Stimulated activated CD4-positive, alpha-beta T cell treated with anti-CD3 and anti-CD28 coated beads, Interleukin-12 subunit alpha, Interleukin-12 subunit beta, amount 100 ng/mL, for 48 hours (primary cell): Measurements from ENCODE around the gene SPAG9.

Experiments used
- DNase-seq, 3 donors: peaks; one replicate each; pipeline ENCODE4 v3.0.0-alpha.2; 2020; ENCODE audit warnings: low read depth in 2 of 3, low spot score in 1 of 3

Gene SPAG9

DNA sequence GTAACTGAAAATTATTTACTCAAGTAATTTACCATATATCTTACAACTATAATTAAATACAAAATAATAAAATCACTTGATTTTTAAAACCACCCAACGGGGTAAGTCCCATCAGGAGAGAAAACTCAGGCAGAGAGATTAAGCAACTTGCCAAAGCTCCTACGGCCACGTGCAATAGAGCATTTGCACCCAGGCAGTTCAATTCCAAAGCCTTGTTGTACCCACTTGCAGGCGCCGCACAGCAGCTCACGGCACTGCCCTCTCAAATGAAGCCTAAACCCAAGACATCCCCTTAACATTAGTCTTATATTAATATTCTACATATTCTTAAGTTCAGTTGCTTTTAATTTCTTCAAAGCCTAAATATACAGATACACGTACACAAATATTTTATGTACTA, 75.7 kb downstream of the SPAG9 start:
- DNase-seq = no peak

DNA sequence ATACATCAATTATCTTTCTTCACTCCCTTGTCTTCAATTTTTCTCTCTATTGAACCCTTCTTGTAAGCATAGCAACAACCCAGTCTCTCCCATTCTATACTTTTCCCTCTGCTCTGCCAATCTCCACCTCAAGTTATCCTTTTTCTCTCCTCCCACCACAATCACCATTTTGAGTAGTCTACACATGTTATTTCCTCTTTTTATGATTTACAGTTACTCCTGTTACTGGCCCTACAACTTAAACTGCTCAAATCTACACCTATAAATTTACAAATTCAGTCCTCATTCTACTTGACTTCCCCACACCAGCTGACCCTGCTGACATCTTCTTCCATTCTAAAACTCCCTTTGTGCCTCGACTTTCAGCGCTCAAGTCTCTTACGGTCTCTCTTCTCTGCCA, 84.6 kb downstream of the SPAG9 start:
- DNase-seq = no peak

DNA sequence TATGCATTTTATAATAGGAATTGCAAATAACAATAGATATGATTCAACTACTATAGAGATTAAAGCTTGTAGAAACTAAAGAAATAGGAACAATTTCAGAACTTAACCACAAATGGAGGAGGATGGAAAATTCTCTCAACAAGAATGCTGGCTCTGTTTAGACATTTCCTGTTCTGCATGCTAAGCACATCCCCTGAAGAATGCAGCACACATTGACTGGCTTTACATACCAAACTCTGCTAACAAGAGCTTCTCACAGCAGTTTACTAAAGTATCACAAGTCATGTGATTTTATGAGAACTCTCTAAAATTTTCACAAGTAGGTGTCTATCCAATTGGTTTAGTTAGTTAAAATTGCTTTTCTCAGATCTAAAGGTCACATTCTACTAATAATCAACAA, 85.2 kb downstream of the SPAG9 start:
- DNase-seq = no peak

DNA sequence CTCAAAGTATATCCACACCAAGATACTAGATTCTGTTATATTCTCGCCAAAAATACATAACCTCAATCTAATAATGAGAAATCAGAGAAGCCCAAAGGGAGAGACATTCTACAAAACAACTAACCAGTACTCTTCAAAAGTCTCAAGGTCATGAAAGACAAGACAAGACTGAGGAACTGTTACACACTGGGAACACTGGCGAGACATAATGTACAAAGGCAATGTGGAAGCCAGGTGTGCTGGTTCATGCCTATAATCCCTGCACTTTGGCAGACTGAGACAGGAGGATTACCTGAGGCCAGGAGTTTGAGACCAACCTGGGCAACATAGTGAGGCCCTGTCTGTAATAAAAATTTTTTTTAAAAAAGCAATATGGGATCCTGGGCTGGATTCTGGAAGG, 85.9 kb downstream of the SPAG9 start:
- DNase-seq = no peak

DNA sequence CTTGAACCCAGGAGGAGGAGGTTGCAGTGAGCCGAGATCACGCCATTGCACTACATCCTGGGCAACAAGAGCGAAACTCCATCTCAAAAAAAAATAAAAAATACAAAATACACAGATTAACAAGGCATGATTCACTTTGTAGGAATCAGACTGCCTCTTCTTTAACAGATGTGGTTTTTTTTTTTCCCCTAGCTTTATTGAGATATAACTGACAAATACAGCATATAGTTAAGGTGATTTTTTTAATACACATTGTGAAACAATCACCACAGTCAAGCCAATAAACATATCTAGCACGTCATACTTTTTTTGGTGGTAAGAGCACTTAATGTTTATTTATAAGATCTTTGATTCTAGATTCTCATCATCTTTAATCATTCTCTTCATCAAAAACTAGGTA, 87.8 kb downstream of the SPAG9 start:
- DNase-seq = no peak

DNA sequence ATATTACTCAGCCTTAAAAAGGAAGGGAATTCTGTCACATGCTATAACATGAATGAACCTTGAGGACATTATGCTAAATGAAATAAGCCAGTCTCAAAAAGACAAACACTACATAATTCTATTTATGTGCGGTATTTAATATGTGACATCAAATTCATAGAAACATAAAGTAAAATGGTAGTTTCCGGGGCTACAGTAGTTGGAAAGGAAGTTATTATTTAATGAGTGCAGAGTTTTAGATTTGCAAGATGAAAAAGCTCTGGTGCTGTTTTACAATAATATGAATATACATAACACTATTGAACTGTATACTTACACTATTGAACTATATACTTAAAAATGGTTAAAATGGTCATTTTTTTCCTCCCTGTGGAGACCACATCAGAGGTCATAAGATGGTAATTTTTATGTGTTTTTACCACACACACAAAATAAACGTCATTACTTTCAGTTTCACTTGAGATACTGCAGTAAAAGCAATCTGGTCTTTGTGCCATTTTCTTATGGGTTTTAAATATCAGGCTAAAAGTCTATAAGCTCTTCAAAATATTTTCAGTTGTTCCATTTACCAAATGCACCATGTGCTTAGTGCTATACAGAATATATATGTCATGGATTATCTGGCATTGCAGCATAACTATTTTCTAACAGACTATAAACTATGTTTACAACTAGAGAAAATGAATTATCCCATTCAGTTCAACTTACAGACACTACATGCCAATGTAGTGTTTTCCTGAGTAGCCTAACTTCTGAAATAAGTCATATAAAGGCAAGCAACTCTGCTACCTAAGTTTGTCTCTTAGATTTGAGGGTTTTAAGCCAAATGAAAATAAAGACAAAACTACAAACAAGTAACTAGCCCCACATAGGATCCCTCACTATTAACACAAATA, 90.9 kb downstream of the SPAG9 start:
- no peak for DNase-seq

DNA sequence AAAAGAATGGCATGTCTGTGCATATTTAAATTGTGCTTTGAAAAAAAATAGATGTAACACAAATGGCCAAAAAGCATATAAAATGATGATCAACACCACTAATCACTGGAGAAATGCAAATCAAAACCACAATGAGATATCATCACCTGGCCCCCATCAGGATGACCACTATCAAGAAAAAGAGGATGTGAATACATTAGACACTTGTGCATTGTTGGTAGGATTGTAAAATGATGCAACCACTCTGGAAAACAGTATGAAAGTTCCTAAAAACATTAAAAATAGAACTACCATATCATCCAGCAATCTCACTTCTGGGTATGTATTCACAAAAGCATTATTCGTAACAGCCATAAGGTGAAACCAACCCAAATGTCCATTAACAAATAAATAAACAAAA, 91.5 kb downstream of the SPAG9 start:
- no peak for DNase-seq

DNA sequence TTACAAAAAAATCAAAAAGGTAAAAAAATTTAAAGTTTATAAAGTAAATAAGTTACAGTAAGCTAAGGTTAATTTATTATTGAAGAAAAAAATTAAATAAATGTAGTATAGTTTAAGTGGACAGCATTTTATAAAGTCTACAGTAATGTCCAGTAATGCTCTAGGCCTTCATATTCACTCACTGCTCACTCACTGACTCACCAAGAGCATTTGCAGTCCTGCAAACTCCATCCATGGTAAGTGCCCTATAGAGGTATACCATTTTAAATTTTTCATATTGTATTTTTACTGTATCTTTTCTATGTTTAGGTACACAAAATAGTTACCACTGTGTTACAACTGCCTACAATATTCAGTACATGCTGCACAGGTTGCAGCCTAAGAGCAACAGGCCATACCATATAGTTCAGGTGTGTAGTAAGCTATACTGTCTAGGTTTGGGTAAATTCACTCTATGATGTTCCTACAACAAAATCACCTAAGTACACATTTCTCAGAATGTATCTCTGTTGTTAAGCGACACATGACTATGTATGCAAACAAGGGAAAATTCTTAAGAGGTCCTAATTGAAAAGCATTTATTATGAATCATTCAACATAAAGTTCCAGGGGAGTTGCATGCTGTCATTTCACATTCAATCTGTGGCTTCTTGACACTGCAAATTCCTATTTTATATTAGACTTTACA, 92.3 kb downstream of the SPAG9 start:
- no peak for DNase-seq

DNA sequence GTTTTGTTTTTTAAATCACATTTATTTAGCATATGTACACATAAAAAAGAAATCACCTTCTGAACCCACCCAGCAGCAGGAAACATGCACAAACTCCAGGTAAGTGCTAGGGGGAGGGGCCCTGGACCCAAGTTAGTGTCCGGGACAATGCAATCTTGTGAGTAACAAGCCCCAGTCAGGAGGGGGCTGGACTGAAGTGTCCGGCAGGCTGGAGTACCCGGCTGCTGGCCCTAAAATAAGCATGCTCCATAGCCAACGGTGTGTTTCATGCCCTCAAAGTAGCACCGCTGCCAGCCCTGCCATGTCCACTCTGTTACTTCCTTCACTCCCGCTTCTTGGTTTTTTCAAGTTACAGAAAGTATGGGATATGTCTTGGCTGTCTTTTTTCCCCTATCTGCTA, 102.1 kb downstream of the SPAG9 start:
- no peak for DNase-seq

DNA sequence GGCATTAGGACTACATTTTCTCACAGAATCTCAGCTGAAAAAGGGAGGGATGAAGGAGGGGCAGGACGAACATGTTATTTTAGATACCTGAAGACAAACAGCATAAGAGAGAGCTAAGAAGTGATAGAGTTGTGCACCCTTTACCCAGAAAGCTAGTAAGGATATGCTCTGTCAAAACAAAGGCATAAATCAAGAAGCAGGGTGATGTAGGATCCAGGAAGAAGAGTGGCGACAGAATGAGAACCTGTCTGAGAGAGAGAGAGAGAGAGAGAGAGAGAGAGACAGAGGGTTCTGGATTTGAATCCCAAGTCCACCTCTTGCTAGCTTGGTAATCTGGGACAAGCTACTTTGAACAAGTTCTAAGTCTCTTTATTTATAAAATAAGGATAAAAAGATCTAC, 103.4 kb downstream of the SPAG9 start:
- no peak for DNase-seq

DNA sequence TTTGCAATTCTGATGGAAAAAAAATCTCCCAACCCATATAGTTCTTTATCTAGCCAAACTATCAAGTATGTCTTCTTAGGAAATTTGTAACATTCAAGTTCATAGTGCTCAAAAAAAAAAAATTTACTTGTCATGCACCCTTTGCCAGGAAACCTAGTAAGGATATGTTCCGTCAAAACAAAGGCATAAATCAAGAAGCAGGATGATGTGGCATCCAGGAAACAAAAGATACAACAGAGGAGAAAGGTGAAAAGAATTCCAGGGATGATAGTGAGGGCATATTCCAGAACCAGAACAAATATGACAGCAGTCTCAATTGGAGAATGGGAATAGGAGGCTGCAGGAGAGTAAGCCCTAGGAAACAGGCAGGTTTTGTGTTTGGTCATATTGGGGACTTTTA, 104.6 kb downstream of the SPAG9 start:
- no peak for DNase-seq

DNA sequence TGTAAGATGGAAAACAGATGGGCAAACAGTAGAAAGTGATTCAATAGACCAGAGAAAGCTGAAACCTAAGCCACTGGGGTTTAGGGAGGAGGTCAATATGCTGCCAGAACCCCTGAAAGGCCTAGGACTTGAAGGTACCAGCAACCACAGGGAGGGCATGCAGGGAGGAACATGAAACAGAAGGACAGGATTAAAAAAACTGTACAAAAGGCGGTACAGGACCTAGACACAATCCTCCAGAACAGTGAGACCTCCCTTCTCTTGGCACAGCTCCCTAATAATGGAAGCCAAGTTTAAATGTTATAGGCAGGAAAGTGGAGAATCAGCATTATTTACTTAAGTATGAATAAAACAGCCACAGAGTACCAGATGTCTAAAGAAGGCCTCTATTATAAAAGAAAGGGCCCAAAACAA, 105.5 kb downstream of the SPAG9 start:
- DNase-seq = no peak

DNA sequence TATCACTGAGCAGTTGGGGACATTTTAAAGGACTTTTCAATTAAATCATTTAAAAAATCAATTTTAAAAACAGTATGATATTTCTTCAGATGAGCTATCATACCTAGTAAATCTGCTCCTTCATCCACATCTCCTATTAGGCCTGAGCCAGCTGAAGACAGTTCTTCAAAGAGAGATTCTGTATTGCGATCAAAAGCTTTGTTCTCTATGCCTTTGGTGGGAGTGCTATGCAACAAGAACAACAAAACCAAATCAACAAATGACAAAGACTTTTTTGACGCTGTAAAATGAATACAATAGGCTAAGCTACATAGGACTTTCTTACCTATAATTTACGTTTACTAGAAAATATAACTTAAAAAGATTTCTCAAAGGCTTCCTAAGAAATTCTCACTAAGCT, 106.5 kb downstream of the SPAG9 start:
- no peak for DNase-seq

DNA sequence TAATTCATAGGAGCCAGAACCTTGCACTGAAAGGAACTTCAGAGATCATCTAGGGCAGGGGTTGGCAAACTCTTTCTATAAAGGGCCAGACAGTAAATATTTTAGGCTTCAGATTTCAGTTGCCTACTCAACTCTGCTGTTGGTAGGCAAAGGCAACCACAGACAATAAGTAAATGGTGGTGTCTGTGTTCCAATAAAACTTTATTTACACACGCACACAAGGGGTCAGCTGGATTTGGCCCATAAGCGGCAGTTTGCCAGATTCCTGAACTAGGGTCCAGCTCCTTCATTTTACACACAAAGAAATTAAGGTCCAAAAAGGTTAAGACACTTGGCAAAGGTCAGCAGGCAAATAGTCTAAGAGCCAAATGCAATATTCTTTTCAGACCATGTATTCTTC, 107.3 kb downstream of the SPAG9 start:
- no peak for DNase-seq

DNA sequence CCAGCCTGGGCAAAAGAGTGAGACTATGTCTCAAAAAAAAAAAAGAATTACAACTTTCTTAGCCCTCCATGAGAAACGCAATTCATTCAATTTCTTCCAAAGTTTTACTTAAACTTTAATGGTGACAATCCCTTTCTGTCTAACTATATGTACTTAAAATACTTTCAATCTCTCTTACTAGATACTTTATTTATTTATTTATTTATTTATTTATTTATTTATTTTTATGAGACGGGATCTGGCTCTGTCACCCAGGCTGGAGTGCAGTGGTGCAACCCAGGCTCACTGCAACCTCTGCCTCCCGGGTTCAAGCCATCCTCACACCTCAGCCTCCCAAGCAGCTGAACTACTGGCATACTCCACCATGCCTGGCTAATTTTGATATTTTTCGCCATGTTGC, 108.1 kb downstream of the SPAG9 start:
- DNase-seq = no peak

DNA sequence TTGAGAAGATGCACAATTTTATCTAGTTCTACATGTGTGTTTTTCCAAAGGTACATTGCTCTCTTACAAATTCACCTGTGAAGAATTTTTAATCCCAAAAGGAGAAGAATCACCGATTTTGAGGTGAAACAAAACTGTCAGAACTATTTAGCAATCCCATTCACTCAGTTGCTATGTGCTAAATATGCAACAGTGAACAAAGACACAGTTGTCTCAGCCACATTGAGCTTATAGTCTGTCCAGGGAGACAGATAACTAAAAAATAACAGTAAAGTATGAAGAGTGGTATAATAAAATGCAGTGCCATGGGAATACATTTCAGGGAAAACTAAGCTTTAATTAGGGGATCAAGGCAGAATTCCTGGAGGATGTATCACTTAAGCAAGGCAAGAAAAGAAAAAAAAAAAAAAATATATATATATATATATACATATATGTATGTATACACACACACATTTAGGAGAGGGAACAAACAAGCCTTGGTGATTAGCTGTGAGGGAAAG, 110.4 kb downstream of the SPAG9 start:
- DNase-seq = no peak

DNA sequence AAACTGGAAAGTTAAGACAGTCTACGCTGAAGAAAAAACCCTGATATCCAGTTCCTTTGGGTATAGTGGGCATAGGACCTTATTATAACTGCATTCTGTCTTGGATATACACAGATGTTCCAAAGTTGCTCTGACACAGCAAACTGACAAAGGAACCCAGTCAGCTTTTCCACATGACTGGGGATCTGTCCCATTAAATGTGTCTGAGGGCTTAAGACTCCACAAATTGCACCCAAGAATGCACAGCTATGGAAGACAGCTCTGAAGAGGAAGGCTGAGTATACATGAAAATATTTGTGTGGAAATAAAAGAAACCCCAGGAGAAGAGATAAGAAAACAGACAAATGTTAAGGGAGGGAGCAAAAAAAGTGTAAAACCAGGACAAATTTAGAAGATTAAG, 114.1 kb downstream of the SPAG9 start:
- no peak for DNase-seq

DNA sequence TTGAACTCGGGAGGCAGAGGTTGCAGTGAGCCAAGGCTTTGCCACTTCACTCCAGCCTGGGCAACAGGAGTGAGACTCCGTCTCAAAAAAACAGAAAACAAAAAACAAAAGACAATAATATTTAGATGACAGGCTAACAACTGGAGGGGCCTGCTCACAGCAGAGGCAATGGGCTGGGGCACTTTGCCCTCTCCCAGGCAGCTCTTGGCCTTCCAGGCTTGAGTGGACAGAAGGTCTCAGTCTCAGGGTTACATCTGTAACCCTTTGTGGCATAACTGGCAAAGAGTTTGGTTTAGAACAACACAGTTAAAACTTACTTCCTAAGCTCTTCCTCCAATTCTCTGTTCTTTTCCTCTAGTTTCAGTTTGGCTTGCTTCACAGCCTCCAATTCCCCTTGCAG, 114.9 kb downstream of the SPAG9 start:
- DNase-seq = no peak

DNA sequence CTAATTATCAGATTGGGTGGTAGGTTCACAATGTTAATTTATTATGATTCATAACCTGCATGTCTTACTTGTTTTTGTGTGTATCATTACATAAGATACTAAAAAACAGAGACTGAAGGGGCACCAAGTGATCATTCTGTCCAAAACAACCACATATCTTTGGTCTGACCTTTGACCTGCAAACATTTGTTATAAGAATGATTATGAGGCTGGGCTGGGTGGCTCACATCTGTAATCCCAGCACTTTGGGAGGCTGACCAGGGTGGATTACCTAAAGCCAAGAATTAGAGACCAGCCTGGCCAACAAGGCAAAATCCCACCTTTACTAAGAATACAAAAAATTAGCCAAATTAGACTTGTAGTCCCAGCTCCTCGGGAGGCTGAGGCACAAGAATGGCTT, 116.4 kb downstream of the SPAG9 start:
- DNase-seq = no peak

DNA sequence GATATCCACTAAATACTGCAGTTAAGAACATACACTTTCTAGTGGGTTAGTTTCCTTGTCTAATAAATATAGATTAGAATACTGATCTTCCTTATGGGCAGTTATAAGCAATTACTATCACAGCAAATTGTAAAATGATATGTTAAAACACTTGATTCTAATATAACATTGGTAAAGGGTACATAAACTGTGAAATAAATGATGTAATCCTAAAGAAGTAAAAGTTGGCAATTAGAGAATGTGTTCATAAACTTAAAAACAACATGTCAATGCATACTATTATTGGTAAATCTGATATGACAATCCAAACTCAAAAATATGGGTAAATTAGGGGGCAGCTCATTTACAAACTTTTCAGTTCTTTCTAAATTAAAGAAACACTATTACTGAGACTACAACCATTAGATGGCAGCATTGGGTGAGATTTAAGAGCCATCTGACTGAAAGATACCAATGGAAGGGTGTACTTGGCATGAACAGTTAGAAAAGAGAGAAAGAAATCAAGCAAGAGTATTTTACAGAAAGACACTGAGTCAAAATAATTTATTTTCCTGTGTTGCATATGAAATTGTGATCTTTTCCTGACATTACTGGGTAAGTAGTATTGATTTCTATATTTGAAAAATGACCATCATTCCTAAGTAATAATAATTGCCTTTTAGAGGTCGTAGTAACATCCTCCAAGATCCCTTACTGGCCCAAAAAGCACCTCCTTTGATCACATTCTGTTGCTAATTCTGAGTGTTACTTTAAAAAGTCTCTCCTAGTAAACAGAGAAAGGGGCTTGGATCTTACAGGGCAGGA, 119.6 kb downstream of the SPAG9 start:
- peak in 1 of 3 donors; percentile 35 for DNase-seq

DNA sequence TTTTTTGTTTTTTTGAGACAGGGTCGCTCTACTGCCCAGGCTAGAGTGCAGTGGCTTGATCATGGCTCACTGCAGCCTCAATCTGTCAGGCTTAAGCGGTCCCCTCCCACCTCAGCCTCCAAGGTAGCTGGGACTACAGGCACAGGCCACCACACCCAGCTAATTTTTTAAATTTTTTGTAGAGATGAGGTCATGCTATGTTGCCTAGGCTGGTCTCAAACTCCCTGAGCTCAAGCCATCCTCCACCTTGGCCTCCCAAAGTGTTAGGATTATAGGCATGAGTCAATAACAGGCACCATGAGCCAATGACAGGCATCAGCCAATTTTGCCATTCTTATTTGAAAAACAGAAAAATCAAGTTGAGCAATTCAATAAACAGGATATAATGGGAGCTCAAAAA, 125.0 kb downstream of the SPAG9 start:
- no peak for DNase-seq

DNA sequence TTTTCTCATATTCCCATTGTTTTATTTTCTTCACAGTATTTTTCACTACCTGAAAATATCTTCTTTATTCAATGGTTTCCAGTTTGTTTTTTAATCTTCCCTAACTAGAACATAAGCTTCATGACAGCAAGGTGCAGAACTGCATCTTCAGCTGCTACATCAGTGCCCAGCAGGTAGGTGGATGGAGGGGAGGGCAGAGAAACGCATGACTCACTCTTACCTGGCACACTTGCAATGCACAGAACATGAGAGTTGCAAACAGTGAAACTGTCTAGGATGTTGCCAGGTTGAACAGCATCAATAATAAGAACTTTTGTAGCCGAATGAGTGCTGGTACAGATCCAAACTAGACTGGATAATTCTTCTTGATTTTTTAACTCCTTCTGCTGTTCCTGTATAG, 127.1 kb downstream of the SPAG9 start:
- DNase-seq = no peak
